GM19395 (cell line): ENCODE data around the gene SHC2.

Source experiments
- ATAC-seq: cut with Tn5 transposase; IDR thresholded peaks from one replicate; pipeline ENCODE4 v1.9.1; 2021; ENCODE audit warnings: mild to moderate bottlenecking, moderate library complexity; ENCODE audit not compliant: unreplicated experiment

The SHC2 gene

GRCh38 chr19:472005-472858 lies 11.4 kb upstream of the SHC2 start:
- no peak for ATAC-seq

- ATAC-seq, result no peak
Observed at GRCh38 chr19:470701-471100, 9.9 kb upstream of the SHC2 start.

- ATAC-seq, result no peak
Observed at GRCh38 chr19:469833-470232, 9.0 kb upstream of the SHC2 start.

GRCh38 chr19:468587-469256 lies 7.9 kb upstream of the SHC2 start:
- no peak for ATAC-seq

- no peak for ATAC-seq
Observed at GRCh38 chr19:467554-467953, 6.7 kb upstream of the SHC2 start.

GRCh38 chr19:465056-465816 lies 4.4 kb upstream of the SHC2 start:
- no peak for ATAC-seq

GRCh38 chr19:464208-464545 lies 3.3 kb upstream of the SHC2 start:
- ATAC-seq, result no peak

- ATAC-seq, result no peak
Observed at GRCh38 chr19:463483-464207, 2.8 kb upstream of the SHC2 start.

- no peak for ATAC-seq
Observed at GRCh38 chr19:461721-462551, 1.1 kb upstream of the SHC2 start.

- ATAC-seq, result no peak
Observed at GRCh38 chr19:459724-460511, 915 bp downstream of the SHC2 start.

- ATAC-seq, result no peak
Observed at GRCh38 chr19:458091-459042, 2.5 kb downstream of the SHC2 start.

- no peak for ATAC-seq
Observed at GRCh38 chr19:457636-458035, 3.2 kb downstream of the SHC2 start.

GRCh38 chr19:456547-457110 lies 4.2 kb downstream of the SHC2 start:
- ATAC-seq, result no peak

- ATAC-seq, result no peak
Observed at GRCh38 chr19:455851-456546, 4.8 kb downstream of the SHC2 start.

GRCh38 chr19:455031-455705 lies 5.7 kb downstream of the SHC2 start:
- no peak for ATAC-seq

- ATAC-seq, result no peak
Observed at GRCh38 chr19:453606-454005, 7.2 kb downstream of the SHC2 start.

- no peak for ATAC-seq
Observed at GRCh38 chr19:452829-453228, 8.0 kb downstream of the SHC2 start.
